K562 (cell line): ENCODE measurements around the gene POTEF. TPM values are rescaled to one million over a fixed set of nuclear protein-coding genes. Genes with fewer than 3 reads are reported as not detected.
A peak's percentile ranks its signal among the peaks of the same experiment; 100 is the strongest.
"Not testable (repeated sequence)": the region's sequence is repeated elsewhere in the genome, so short reads cannot be mapped to it uniquely, and the experiment has no call there.

Experiments
- ATAC-seq: fragments of 200-7000 bp; cut with Tn5 transposase; 3 replicates; pipeline ENCODE4 v1.9.1; 2020; ENCODE audit warnings: moderate library complexity
- BruUV-seq: library from RNA; stranded (reverse); fragments of 400-500 nt; replicated peaks from 2 replicates; lab custom pipeline; 2021; lab: Mats Ljungman, UMichigan
- CTCF ChIA-PET: fragments of 300-600 bp; formaldehyde crosslinking; extraction: SDS; loops from one replicate; lab custom pipeline; 2021; ENCODE audit warnings: low intra/inter-chr PET ratio; lab: Yijun Ruan, JAX
- POLR2A ChIA-PET: fragments of 300-600, 350-650 bp; sonication (Branson Sonifier 250); formaldehyde crosslinking; extraction: SDS; loops from one replicate; lab custom pipeline; 2021; ENCODE audit warnings: antibody characterized with exemption, inconsistent platforms; lab: Yijun Ruan, JAX
- DNase-seq, 4 experiments: peaks; one replicate each; pipeline versions ENCODE4 v3.0.0 to v3.0.0-alpha.2; 2011 to 2018; ENCODE audit warnings: low spot score in 3 of 4, mixed read lengths in 3 of 4; ENCODE audit errors: extremely low read depth in 1 of 4
- FAIRE-seq: peaks from 2 replicates; lab custom pipeline; 2011; peaks lifted over from hg19 to GRCh38; lab: Jason Lieb, UNC
- H2AFZ ChIP-seq: 2 replicates; pipeline ENCODE4 v1.6.0; 2011; ENCODE audit warnings: low read depth, low read length, control low read depth, inconsistent platforms
- H3K27ac ChIP-seq: fragments of 200-600 bp; 3 replicates; pipeline ENCODE4 v1.8.0; 2011; ENCODE audit warnings: low read depth, mild to moderate bottlenecking, control low read depth, inconsistent platforms, low read length, moderate library complexity, mixed read lengths; ENCODE audit errors: extremely low read depth
- H3K27me3 ChIP-seq, 2 experiments: fragments of 300-600 bp in 1 of 2; 2 replicates in 1 of 2; 3 replicates in 1 of 2; pipeline versions ENCODE4 v1.6.0 to v1.8.0; 2011; ENCODE audit warnings: inconsistent platforms in 2 of 2, low read length in 2 of 2, mild to moderate bottlenecking in 1 of 2, mixed read lengths in 1 of 2, moderate library complexity in 1 of 2; ENCODE audit not compliant: control insufficient read depth in 2 of 2, insufficient read depth in 2 of 2
- H3K36me3 ChIP-seq: fragments of 300-600 bp; 3 replicates; pipeline ENCODE4 v1.8.0; 2011; ENCODE audit warnings: mild to moderate bottlenecking, low read length, inconsistent platforms; ENCODE audit not compliant: control insufficient read depth, insufficient read depth
- H3K4me1 ChIP-seq, 2 experiments: fragments of 200-600 bp in 1 of 2; replicated peaks in 1 of 2; 2 replicates in 1 of 2; 3 replicates in 1 of 2; pipeline versions ENCODE4 v1.5.1 to v1.8.0; 2011; ENCODE audit warnings: inconsistent platforms in 2 of 2, low read length in 2 of 2, mild to moderate bottlenecking in 1 of 2, mixed read lengths in 1 of 2, moderate library complexity in 1 of 2; ENCODE audit not compliant: control insufficient read depth in 2 of 2, insufficient read depth in 2 of 2
- H3K4me2 ChIP-seq: 2 replicates; pipeline ENCODE4 v1.6.1; 2011; ENCODE audit warnings: low read length, control low read depth, inconsistent platforms, mixed read lengths; ENCODE audit not compliant: insufficient read depth
- H3K4me3 ChIP-seq: fragments of 200-600 bp; sonication (generic), shearing (Covaris generic); 2 replicates; pipeline ENCODE4 v1.5.1; 2016; ENCODE audit warnings: control low read depth, inconsistent platforms
- H3K79me2 ChIP-seq: fragments of 200-600 bp; 3 replicates; pipeline ENCODE4 v1.8.0; 2011; ENCODE audit warnings: low read length, inconsistent platforms; ENCODE audit not compliant: control insufficient read depth, insufficient read depth
- H3K9ac ChIP-seq, 2 experiments: 2 replicates each; pipeline versions ENCODE4 v1.6.0 to v1.6.1; 2011; ENCODE audit warnings: low read depth in 2 of 2, low read length in 2 of 2, control low read depth in 1 of 2, inconsistent platforms in 1 of 2, mild to moderate bottlenecking in 1 of 2, mixed read lengths in 1 of 2; ENCODE audit not compliant: insufficient read depth in 1 of 2
- H3K9me1 ChIP-seq: one replicate; pipeline ENCODE4 v1.6.0; 2011; ENCODE audit warnings: inconsistent platforms, mild to moderate bottlenecking, low read length, moderate library complexity; ENCODE audit not compliant: control insufficient read depth, insufficient read depth
- H3K9me3 ChIP-seq: replicated peaks from 2 replicates; pipeline ENCODE4 v1.5.1; 2011; ENCODE audit warnings: low read depth, low read length, inconsistent platforms; ENCODE audit not compliant: control insufficient read depth, insufficient read depth
- H4K20me1 ChIP-seq: replicated peaks from 2 replicates; pipeline ENCODE4 v1.6.1; 2011; ENCODE audit warnings: low read length, inconsistent platforms, mixed read lengths; ENCODE audit not compliant: control insufficient read depth, insufficient read depth
- CAMTA2 ChIP-seq: fragments of 250-450 bp; sonication (Bioruptor Pico); conservative IDR thresholded peaks from 2 replicates; pipeline ENCODE4 v1.5.1; 2022
- FOXK2 ChIP-seq, 2 experiments: fragments of 450-650 bp; IDR thresholded peaks in 1 of 2; conservative IDR thresholded peaks in 1 of 2; 2 replicates each; pipeline ENCODE4 v1.6.1; 2016; ENCODE audit warnings: low read depth in 2 of 2, mild to moderate bottlenecking in 1 of 2
- POLR2A ChIP-seq: fragments of 450-650 bp; conservative IDR thresholded peaks from 2 replicates; pipeline ENCODE4 v1.6.1; 2016
- POLR2G ChIP-seq: fragments of 200-400 bp; formaldehyde crosslinking; IDR thresholded peaks from 2 replicates; pipeline ENCODE4 v1.6.1; 2017; ENCODE audit warnings: low read depth, mild to moderate bottlenecking, antibody characterized with exemption, low read length, moderate library complexity
- SETDB1 ChIP-seq: IDR thresholded peaks from one replicate; pipeline ENCODE4 v1.6.1; 2012; ENCODE audit warnings: low read length, control low read depth, inconsistent platforms
- SMAD2 ChIP-seq: fragments of 150-350 bp; IDR thresholded peaks from 2 replicates; pipeline ENCODE4 v1.6.1; 2014; ENCODE audit warnings: low read depth, mild to moderate bottlenecking, low read length
- ZC3H4 ChIP-seq: sonication (generic); formaldehyde crosslinking; IDR thresholded peaks from 2 replicates; pipeline ENCODE4 v1.9.0; 2021; ENCODE audit warnings: missing genetic modification reagents, borderline replicate concordance
- ZNF121 ChIP-seq: sonication (generic); formaldehyde crosslinking; conservative IDR thresholded peaks from 2 replicates; pipeline ENCODE4 v1.8.0; 2022; ENCODE audit warnings: missing genetic modification reagents
- ZNF785 ChIP-seq: fragments of 250-450 bp; sonication (Bioruptor Pico); IDR thresholded peaks from 2 replicates; pipeline ENCODE4 v1.4.0; 2020; ENCODE audit warnings: mild to moderate bottlenecking
- WGBS: fragments of 100-300 bp; shearing (Covaris generic); methylation state at CpG from one replicate; pipeline ENCODE4 v1.1.6; 2016; ENCODE audit warnings: low coverage, mixed read lengths; ENCODE audit not compliant: insufficient coverage; ENCODE audit errors: missing lambda C conversion rate; 5-methylcytosine and 5-hydroxymethylcytosine counted together
- in situ Hi-C: fragments of 300-500 bp; cut with MboI; formaldehyde crosslinking; loops from 4 replicates; pipeline ENCODE4 v1.15.0; 2018; ENCODE audit warnings: inconsistent platforms, mixed read lengths
- intact Hi-C: fragments of 100-400 bp; cut with micrococcal nuclease; formaldehyde crosslinking; loops from 2 replicates; pipeline ENCODE4 v1.14.2; 2022
- polyA plus RNA-seq, 8 experiments: library from polyadenylated mRNA; depleted of rRNA in 4 of 8; stranded (reverse) in 5 of 8; unstranded in 3 of 8; fragments of >200 nt; fragmentation: Nextera tagmentation in 2 of 8; fragmentation: Illumina TruSeq in 1 of 8; extraction: Ambion mirVana in 2 of 8; extraction: Trizol in 1 of 8; gene quantifications; 2 replicates each; pipeline versions ENCODE4 v1.2.1 to v1.2.3, GENCODE V29; 2011 to 2014; ENCODE audit warnings: inconsistent platforms in 1 of 8, missing spikeins in 1 of 8
- total RNA-seq, 7 experiments: library from RNA; depleted of rRNA in 6 of 7; stranded (reverse); fragments of >200 nt in 6 of 7; fragmentation: Illumina TruSeq in 2 of 7; extraction: Trizol in 2 of 7; gene quantifications; 2 replicates each; pipeline versions ENCODE4 v1.2.1 to v1.2.3, GENCODE V29; 2011 to 2021; ENCODE audit warnings: low replicate concordance in 1 of 7
- TF ChIP-seq, protein P1 (sequence below): IDR thresholded peaks from 3 replicates; pipeline ENCODE4 v1.6.1; 2011; ENCODE audit warnings: borderline replicate concordance, mild to moderate bottlenecking; ENCODE audit not compliant: insufficient read length, insufficient read depth
- TF ChIP-seq, protein P2 (sequence below): sonication (generic); formaldehyde crosslinking; IDR thresholded peaks from 2 replicates; pipeline ENCODE4 v1.8.0; 2023; ENCODE audit warnings: mild to moderate bottlenecking, missing genetic modification reagents

The POTEF gene
- total and polyA plus RNA-seq, 9 of the 15 experiments (the other 6 are each of a cell fraction or from before 2014, with no cell fraction given): 0.04 to 2.2 (median 0.27) TPM; not detected in 1

DNA sequence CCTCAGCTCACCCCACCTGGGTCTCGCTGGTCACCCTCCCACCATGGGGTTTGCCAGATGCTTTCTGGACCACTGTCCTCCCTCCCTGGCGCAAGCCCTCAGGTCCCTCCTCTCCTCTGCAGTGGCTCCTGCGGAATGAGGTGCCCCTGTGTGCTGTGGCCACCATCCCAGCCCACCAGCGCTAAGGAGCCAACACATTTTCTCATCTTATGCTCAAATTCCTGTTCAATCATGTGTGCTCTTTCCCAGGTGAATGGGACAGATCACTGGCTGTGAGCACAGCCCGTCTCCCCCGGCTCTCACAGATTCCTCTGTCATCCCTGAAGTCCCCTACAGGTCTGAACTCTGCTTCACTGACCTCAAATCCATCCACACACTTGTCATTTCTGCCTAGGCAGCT lies 31.1 kb upstream of the POTEF start:
- in situ Hi-C loops: no loop called here
- TSS peak; percentile 18 for BruUV-seq
- no peak for ATAC-seq
- Histone ChIP-seq H3K27ac (no peak overlapping the region), H3K4me3 (no peak overlapping the region), H3K9me3 (no peaks in the 10 kb centered on the region), H3K36me3 (peaks cover 62% of the 10 kb centered on the region; the same call in 2 of the 3 replicates), H3K79me2 (no peaks in the 10 kb centered on the region), H3K9ac (no peak overlapping the region), H3K4me1 (peaks cover 0 to 43% of the 10 kb centered on the region in 2 experiments; a peak in 3 of 5 replicates), H3K27me3 (no peaks in the 10 kb centered on the region), H3K9me1 (no peaks in the 10 kb centered on the region), H4K20me1 (no peaks in the 10 kb centered on the region; the same call in 1 of the 2 replicates), H3K4me2 (no peak overlapping the region), H2AFZ (no peak overlapping the region)
- no peak for FAIRE-seq
- 93% methylated on average over 3 of the region's 6 CpGs for WGBS
- ChIA-PET POLR2A (no interaction called here), CTCF (no interaction called here)
- DNase-seq: no peak
- 0 out of 2 replicates have a peak, but pooled peaks have one; percentile 11 for TF ChIP-seq POLR2G
- TF ChIP-seq, protein P1, sequence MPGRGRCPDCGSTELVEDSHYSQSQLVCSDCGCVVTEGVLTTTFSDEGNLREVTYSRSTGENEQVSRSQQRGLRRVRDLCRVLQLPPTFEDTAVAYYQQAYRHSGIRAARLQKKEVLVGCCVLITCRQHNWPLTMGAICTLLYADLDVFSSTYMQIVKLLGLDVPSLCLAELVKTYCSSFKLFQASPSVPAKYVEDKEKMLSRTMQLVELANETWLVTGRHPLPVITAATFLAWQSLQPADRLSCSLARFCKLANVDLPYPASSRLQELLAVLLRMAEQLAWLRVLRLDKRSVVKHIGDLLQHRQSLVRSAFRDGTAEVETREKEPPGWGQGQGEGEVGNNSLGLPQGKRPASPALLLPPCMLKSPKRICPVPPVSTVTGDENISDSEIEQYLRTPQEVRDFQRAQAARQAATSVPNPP: no peak
- no peak for TF ChIP-seq ZC3H4
- TF ChIP-seq ZNF785 (CRISPR knock-in tag): no peak
- no peak for TF ChIP-seq CAMTA2 (CRISPR knock-in tag)
- TF ChIP-seq SETDB1: no peak
- no peak for TF ChIP-seq SMAD2
- TF ChIP-seq, protein P2, sequence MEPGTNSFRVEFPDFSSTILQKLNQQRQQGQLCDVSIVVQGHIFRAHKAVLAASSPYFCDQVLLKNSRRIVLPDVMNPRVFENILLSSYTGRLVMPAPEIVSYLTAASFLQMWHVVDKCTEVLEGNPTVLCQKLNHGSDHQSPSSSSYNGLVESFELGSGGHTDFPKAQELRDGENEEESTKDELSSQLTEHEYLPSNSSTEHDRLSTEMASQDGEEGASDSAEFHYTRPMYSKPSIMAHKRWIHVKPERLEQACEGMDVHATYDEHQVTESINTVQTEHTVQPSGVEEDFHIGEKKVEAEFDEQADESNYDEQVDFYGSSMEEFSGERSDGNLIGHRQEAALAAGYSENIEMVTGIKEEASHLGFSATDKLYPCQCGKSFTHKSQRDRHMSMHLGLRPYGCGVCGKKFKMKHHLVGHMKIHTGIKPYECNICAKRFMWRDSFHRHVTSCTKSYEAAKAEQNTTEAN (CRISPR knock-in tag): no peak
- TF ChIP-seq POLR2A: peak; percentile 20; the same call in 1 of the 2 replicates
- no peak for TF ChIP-seq ZNF121
- TF ChIP-seq FOXK2 (conservative IDR thresholded peaks at IDR 0.05 in 1 of 2, IDR thresholded peaks at IDR 0.05 in 1 of 2; ENCODE audit: low read depth in 2 of 2): no peak
- intact Hi-C loops: no loop called here

DNA sequence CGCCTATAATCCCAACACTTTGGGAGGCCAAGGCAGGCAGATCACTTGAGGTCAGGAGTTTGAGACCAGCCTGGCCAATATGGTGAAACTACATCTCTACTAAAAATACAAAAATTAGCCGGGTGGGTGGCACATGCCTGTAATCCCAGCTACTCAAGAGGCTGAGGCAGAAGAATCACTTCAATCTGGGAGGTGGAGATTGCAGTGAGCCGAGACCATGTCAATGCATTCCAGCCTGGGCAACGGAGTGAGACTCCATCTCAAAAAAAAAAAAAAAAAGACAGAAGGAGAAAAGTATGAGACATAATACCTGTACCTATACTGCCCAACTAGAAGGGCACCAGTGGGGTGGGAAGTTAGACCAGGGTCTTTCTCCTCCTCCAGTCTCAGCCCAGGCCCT lies 30.4 kb upstream of the POTEF start:
- peaks cover 62% of the 10 kb centered on the region; the same call in 2 of the 3 replicates for H3K36me3 ChIP-seq
- H2AFZ ChIP-seq, CTCF ChIA-PET, H3K9me1 ChIP-seq, intact Hi-C loops, H3K27me3 ChIP-seq, H3K4me3 ChIP-seq, DNase-seq, H3K9ac ChIP-seq, ATAC-seq, H3K79me2 ChIP-seq, in situ Hi-C loops, POLR2A ChIA-PET, H3K9me3 ChIP-seq, H3K4me2 ChIP-seq, H3K27ac ChIP-seq, BruUV-seq, H4K20me1 ChIP-seq, FAIRE-seq: not testable (repeated sequence)
- 90% methylated on average over 2 of the region's 4 CpGs for WGBS
- H3K4me1 ChIP-seq: peaks cover 0 to 43% of the 10 kb centered on the region in 2 experiments; a peak in 3 of 5 replicates
